NCI-H2227 (cell line): Measurements from ENCODE around the gene KRTAP12-3.
"Not testable (repeated sequence)": the region's sequence is repeated elsewhere in the genome, so short reads cannot be mapped to it uniquely, and the experiment has no call there.

Source experiments
- DNase-seq: peaks from one replicate; lab custom pipeline; 2025; ENCODE audit not compliant: unreplicated experiment; lab: John Stamatoyannopoulos, UW

The KRTAP12-3 gene

GRCh38 chr21:44650265-44650972 lies 7.3 kb upstream of the KRTAP12-3 start:
- no peak for DNase-seq

GRCh38 chr21:44650973-44651675 lies 6.6 kb upstream of the KRTAP12-3 start:
- no peak for DNase-seq

- DNase-seq = no peak
Measured at GRCh38 chr21:44653123-44653522, 4.6 kb upstream of the KRTAP12-3 start.

- DNase-seq = no peak
Measured at GRCh38 chr21:44653656-44654575, 3.8 kb upstream of the KRTAP12-3 start.

- DNase-seq = no peak
Measured at GRCh38 chr21:44654576-44655175, 3.1 kb upstream of the KRTAP12-3 start, which contains the start of gene KRTAP12-4. Gene KRTAP12-4 (minus strand): TSS chr21:44654659. CDS start chr21:44654614, 45 bp downstream.

GRCh38 chr21:44656868-44657267 lies 864 bp upstream of the KRTAP12-3 start:
- no peak for DNase-seq

- DNase-seq = no peak
Measured at GRCh38 chr21:44658541-44658910, 794 bp downstream of the KRTAP12-3 start.

GRCh38 chr21:44658913-44659595 lies 1.3 kb downstream of the KRTAP12-3 start:
- no peak for DNase-seq

- DNase-seq = not testable (repeated sequence)
Measured at GRCh38 chr21:44661567-44661966, 3.8 kb downstream of the KRTAP12-3 start.

GRCh38 chr21:44664691-44665090 lies 7.0 kb downstream of the KRTAP12-3 start:
- no peak for DNase-seq

- DNase-seq = no peak
Measured at GRCh38 chr21:44666401-44667320, 8.9 kb downstream of the KRTAP12-3 start, which contains the start of gene KRTAP12-2. Gene KRTAP12-2 (minus strand): TSS chr21:44666927. CDS start chr21:44666886, 41 bp downstream.

- no peak for DNase-seq
Measured at GRCh38 chr21:44667612-44668011, 9.9 kb downstream of the KRTAP12-3 start.

- no peak for DNase-seq
Measured at GRCh38 chr21:44670642-44671432, 13.1 kb downstream of the KRTAP12-3 start.

- DNase-seq = no peak
Measured at GRCh38 chr21:44671911-44672310, 14.2 kb downstream of the KRTAP12-3 start.

- no peak for DNase-seq
Measured at GRCh38 chr21:44677881-44678280, 20.1 kb downstream of the KRTAP12-3 start.

GRCh38 chr21:44681152-44681551 lies 23.4 kb downstream of the KRTAP12-3 start:
- DNase-seq = no peak

GRCh38 chr21:44681861-44682579 lies 24.3 kb downstream of the KRTAP12-3 start, which contains the start of gene KRTAP12-1:
Gene KRTAP12-1 (minus strand): TSS chr21:44682163. CDS start chr21:44682123, 40 bp downstream.
- DNase-seq = no peak
